ENCODE measurements around the gene RALY.

The RALY gene

DNA sequence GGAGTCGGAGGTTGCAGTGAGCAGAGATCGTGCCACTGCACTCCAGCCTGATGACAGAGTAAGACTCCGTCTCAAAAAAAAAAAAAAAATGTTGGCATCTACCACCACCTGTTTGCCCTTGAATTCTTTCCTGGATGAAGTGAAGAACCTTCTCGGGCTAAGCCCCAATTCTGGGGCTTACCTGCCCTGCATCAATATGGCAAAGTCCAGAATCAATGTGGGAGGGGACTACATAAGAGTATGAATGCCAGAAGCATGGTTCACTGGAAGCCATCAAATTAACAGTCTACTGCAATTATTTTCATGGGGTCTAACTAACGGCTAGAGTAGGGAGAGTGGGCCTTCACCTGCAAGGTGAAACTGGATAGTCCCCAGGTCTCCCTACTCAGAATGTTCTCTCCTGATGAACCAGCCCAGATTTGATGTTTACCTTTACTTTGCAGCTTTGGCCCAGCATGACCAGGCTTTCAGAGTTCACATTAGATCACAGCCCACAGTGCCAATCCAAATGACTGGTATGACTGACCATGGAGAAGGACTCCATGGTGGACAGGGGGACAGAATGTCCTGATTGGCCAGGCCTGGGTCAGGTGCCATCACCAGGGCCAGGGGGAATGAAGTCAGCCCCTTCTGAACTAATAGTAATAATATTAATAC lies 7.0 kb upstream of the RALY start:
- H3K4me1 ChIP-seq (ENCODE audit: control insufficient read depth, low read length) = peaks cover 4% of the 10 kb centered on the region
- no peaks in the 10 kb centered on the region for H3K36me3 ChIP-seq (ENCODE audit: control insufficient read depth, low read length)
- no peak for TF ChIP-seq EZH2phosphoT487 (IDR thresholded peaks at IDR 0.05; ENCODE audit: borderline replicate concordance, low read length)
- TF ChIP-seq, protein P1, sequence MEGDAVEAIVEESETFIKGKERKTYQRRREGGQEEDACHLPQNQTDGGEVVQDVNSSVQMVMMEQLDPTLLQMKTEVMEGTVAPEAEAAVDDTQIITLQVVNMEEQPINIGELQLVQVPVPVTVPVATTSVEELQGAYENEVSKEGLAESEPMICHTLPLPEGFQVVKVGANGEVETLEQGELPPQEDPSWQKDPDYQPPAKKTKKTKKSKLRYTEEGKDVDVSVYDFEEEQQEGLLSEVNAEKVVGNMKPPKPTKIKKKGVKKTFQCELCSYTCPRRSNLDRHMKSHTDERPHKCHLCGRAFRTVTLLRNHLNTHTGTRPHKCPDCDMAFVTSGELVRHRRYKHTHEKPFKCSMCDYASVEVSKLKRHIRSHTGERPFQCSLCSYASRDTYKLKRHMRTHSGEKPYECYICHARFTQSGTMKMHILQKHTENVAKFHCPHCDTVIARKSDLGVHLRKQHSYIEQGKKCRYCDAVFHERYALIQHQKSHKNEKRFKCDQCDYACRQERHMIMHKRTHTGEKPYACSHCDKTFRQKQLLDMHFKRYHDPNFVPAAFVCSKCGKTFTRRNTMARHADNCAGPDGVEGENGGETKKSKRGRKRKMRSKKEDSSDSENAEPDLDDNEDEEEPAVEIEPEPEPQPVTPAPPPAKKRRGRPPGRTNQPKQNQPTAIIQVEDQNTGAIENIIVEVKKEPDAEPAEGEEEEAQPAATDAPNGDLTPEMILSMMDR (IDR thresholded peaks at IDR 0.05; ENCODE audit: low read depth, low read length, poor library complexity, severe bottlenecking) = no peak
- H3K9me2 ChIP-seq (replicated peaks; ENCODE audit: control insufficient read depth, low read length) = no peaks in the 10 kb centered on the region
- H3K4me3 ChIP-seq (ENCODE audit: low read length) = no peak overlapping the region
- peaks cover 5% of the 10 kb centered on the region for H3K79me2 ChIP-seq (ENCODE audit: control insufficient read depth, low read length)
- no peaks in the 10 kb centered on the region for H4K20me1 ChIP-seq (ENCODE audit: control insufficient read depth, insufficient read depth, low read depth, low read length)
- no peaks in the 10 kb centered on the region for H3F3A ChIP-seq (ENCODE audit: control insufficient read depth, insufficient read depth)
- no peaks in the 10 kb centered on the region for H3K9me3 ChIP-seq (ENCODE audit: control insufficient read depth, insufficient read depth, low read length)
- H3K27me3 ChIP-seq (ENCODE audit: control insufficient read depth, low read length) = peaks cover 4% of the 10 kb centered on the region; the same call in 1 of the 2 replicates
- no peak overlapping the region for H3K4me2 ChIP-seq (ENCODE audit: low read length)
- H3K27ac ChIP-seq (ENCODE audit: low read depth, low read length) = no peak overlapping the region

DNA sequence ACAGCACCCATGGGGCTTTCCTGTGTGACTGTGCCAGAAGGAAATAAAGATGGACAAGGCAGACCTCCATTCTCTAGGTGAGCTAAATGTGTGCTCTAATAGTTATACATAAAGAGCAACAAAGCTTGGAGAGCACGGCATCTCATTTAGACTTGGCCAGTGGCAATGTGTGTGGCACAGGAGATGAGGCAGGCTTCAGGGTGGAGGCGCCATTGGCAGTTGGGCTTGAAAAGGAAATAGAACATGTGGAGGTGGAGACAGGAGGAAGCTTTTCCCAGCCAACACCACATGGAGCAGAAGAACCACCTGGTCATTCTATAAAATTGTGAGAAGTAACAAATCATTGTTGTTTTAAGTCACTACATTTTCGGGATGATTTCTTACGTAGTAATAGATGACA lies 3.6 kb upstream of the RALY start:
- H3K4me3 ChIP-seq (ENCODE audit: low read length) = no peak overlapping the region
- peaks cover 15% of the 10 kb centered on the region for H3K4me1 ChIP-seq (ENCODE audit: control insufficient read depth, low read length)
- H3K27me3 ChIP-seq (ENCODE audit: control insufficient read depth, low read length) = no peaks in the 10 kb centered on the region
- H3K9me3 ChIP-seq (ENCODE audit: control insufficient read depth, insufficient read depth, low read length) = no peaks in the 10 kb centered on the region
- H3K9me2 ChIP-seq (replicated peaks; ENCODE audit: control insufficient read depth, low read length) = no peaks in the 10 kb centered on the region
- no peaks in the 10 kb centered on the region for H3F3A ChIP-seq (ENCODE audit: control insufficient read depth, insufficient read depth)
- H3K27ac ChIP-seq (ENCODE audit: low read depth, low read length) = no peak overlapping the region
- no peak overlapping the region for H3K4me2 ChIP-seq (ENCODE audit: low read length)
- H3K79me2 ChIP-seq (ENCODE audit: control insufficient read depth, low read length) = peaks cover 29% of the 10 kb centered on the region
- H4K20me1 ChIP-seq (ENCODE audit: control insufficient read depth, insufficient read depth, low read depth, low read length) = peaks cover 6% of the 10 kb centered on the region
- no peak for TF ChIP-seq EZH2phosphoT487 (IDR thresholded peaks at IDR 0.05; ENCODE audit: borderline replicate concordance, low read length)
- TF ChIP-seq, protein P1 (IDR thresholded peaks at IDR 0.05; ENCODE audit: low read depth, low read length, poor library complexity, severe bottlenecking) = no peak
- peaks cover 11% of the 10 kb centered on the region for H3K36me3 ChIP-seq (ENCODE audit: control insufficient read depth, low read length)

DNA sequence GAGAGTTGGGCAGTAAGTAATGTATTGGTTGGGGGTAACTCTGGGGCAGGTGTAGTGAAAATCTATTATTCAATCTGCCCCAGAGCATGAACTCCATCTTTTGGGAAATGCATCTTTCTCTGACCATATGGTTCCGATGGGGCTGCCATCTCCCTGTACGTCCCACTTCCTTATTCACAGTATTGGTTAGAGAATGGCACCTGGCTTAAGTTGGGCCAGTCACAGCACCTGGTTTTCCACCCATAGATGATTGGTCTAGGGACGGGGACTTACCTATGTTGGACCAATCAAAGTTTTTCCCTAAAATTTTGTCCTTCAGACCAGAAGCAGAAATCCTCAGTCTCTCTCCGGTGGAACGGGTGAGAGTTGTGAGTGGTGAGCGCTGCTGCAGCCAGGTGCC lies 2.2 kb upstream of the RALY start:
- peaks cover 43% of the 10 kb centered on the region for H3K79me2 ChIP-seq (ENCODE audit: control insufficient read depth, low read length)
- no peaks in the 10 kb centered on the region for H3K27me3 ChIP-seq (ENCODE audit: control insufficient read depth, low read length)
- peak overlapping the region; percentile 90 for H3K4me3 ChIP-seq (ENCODE audit: low read length)
- peak overlapping the region; percentile 82 for H3K4me2 ChIP-seq (ENCODE audit: low read length)
- no peaks in the 10 kb centered on the region for H3K9me3 ChIP-seq (ENCODE audit: control insufficient read depth, insufficient read depth, low read length)
- peaks cover 28% of the 10 kb centered on the region for H3K4me1 ChIP-seq (ENCODE audit: control insufficient read depth, low read length)
- no peak overlapping the region for H3K27ac ChIP-seq (ENCODE audit: low read depth, low read length)
- no peaks in the 10 kb centered on the region for H3K9me2 ChIP-seq (replicated peaks; ENCODE audit: control insufficient read depth, low read length)
- H4K20me1 ChIP-seq (ENCODE audit: control insufficient read depth, insufficient read depth, low read depth, low read length) = peaks cover 19% of the 10 kb centered on the region
- H3F3A ChIP-seq (ENCODE audit: control insufficient read depth, insufficient read depth) = no peaks in the 10 kb centered on the region
- H3K36me3 ChIP-seq (ENCODE audit: control insufficient read depth, low read length) = peaks cover 24% of the 10 kb centered on the region
- TF ChIP-seq, protein P1 (IDR thresholded peaks at IDR 0.05; ENCODE audit: low read depth, low read length, poor library complexity, severe bottlenecking) = no peak
- no peak for TF ChIP-seq EZH2phosphoT487 (IDR thresholded peaks at IDR 0.05; ENCODE audit: borderline replicate concordance, low read length)

Data from DOHH2 (cell line).